ENCODE measurements around the gene FBXO28. TPM values are rescaled to one million over a fixed set of nuclear protein-coding genes. Genes with fewer than 3 reads are reported as not detected.

Gene FBXO28
- total and polyA plus RNA-seq, 2 donors (not counting 3 experiments of a cell fraction or from before 2014, with no cell fraction given), result 8.9 to 32.6 TPM

GRCh38 chr1:224089583-224089982 lies 24.3 kb upstream of the FBXO28 start:
- DNase-seq (ENCODE audit: low read depth, low spot score) (no peak), FAIRE-seq (no peak)
- BruUV-seq (replicated peaks), result no TSS peak
- Histone ChIP-seq H3K27me3 (ENCODE audit: control insufficient read depth in 2 of 2, insufficient read depth in 2 of 2, low read length in 2 of 2) (no peaks in the 10 kb centered on the region), H4K20me1 (replicated peaks; ENCODE audit: control insufficient read depth, extremely low read depth, insufficient read depth, low read length) (no peaks in the 10 kb centered on the region), H3K9ac (replicated peaks; ENCODE audit: extremely low read depth, insufficient read depth, low read length) (no peak overlapping the region), H3K9me1 (replicated peaks; ENCODE audit: control insufficient read depth, extremely low read depth, insufficient read depth, low read length) (no peaks in the 10 kb centered on the region), H3K79me2 (ENCODE audit: control insufficient read depth, insufficient read depth, low read length) (no peaks in the 10 kb centered on the region), H3K36me3 (ENCODE audit: control insufficient read depth in 2 of 2, extremely low read depth in 1 of 2, insufficient read depth in 2 of 2, low read length in 2 of 2) (no peaks in the 10 kb centered on the region), H3K4me1 (ENCODE audit: control insufficient read depth, extremely low read depth, insufficient read depth, low read length) (peaks cover 5% of the 10 kb centered on the region), H2AFZ (ENCODE audit: low read depth, low read length) (no peak overlapping the region), H3K4me3 (replicated peaks in 1 of 3; ENCODE audit: insufficient read depth in 1 of 3, low read depth in 1 of 3, low read length in 3 of 3) (no peak overlapping the region), H3K4me2 (ENCODE audit: insufficient read depth, low read length) (no peak overlapping the region), H3K9me3 (replicated peaks; ENCODE audit: control insufficient read depth, insufficient read depth, low read length) (no peaks in the 10 kb centered on the region), H3K27ac (ENCODE audit: insufficient read depth, low read depth, low read length) (no peak overlapping the region)
- CTCF ChIA-PET, result no interaction called here
- dilution Hi-C loops (cut with MboI; ENCODE audit: extremely low pct_ligation_motif_present, low sequenced_read_pairs) (no loop called here), intact Hi-C loops (cut with micrococcal nuclease) (no loop called here)
- TF ChIP-seq GATA2 (IDR thresholded peaks at IDR 0.05; ENCODE audit: insufficient read depth, insufficient read length, low read depth, low read length), result no peak
- TF ChIP-seq CTCF (IDR thresholded peaks at IDR 0.05; ENCODE audit: extremely low read depth in 1 of 2, insufficient read depth in 1 of 2, low read depth in 1 of 2, low read length in 2 of 2), result no peak
- TF ChIP-seq POLR2AphosphoS5 (IDR thresholded peaks at IDR 0.05; ENCODE audit: insufficient read depth, low read depth, low read length), result no peak
- no peak for TF ChIP-seq POLR2A (IDR thresholded peaks at IDR 0.05; ENCODE audit: low read depth, low read length)
- TF ChIP-seq EZH2 (IDR thresholded peaks at IDR 0.05; ENCODE audit: borderline replicate concordance, low read depth, low read length, severe bottlenecking), result no peak
- no peak for TF ChIP-seq MAX (IDR thresholded peaks at IDR 0.05; ENCODE audit: insufficient read depth, insufficient read length)
- no peak for TF ChIP-seq JUN (IDR thresholded peaks at IDR 0.05; ENCODE audit: borderline replicate concordance, insufficient read depth, insufficient read length, low read depth)
- TF ChIP-seq FOS (IDR thresholded peaks at IDR 0.05; ENCODE audit: borderline replicate concordance, insufficient read depth, low read length), result no peak
- TF ChIP-seq MYC (IDR thresholded peaks at IDR 0.05; ENCODE audit: low read depth, low read length), result no peak
- POLR2A ChIA-PET, result no interaction called here

Measured in endothelial cell of umbilical vein (primary cell).